Gastroesophageal sphincter (tissue), 4 donors: Measurements from ENCODE around the gene PLK3. TPM values are rescaled to one million over a fixed set of nuclear protein-coding genes. Genes with fewer than 3 reads are reported as not detected.
"Not testable (repeated sequence)": the region's sequence is repeated elsewhere in the genome, so short reads cannot be mapped to it uniquely, and the experiment has no call there.

Experiments used
- ATAC-seq: fragments of 150-250 bp; one replicate; pipeline ENCODE4 v1.9.1; 2016; ENCODE audit warnings: mild to moderate bottlenecking, moderate library complexity
- H3K27ac ChIP-seq, 4 donors: fragments of 200-600 bp; sonication (generic) in 3 of 4; 1 replicate in 3 of 4; 2 replicates in 1 of 4; pipeline ENCODE4 v1.5.1; 2016 to 2019
- H3K27me3 ChIP-seq: fragments of 200-600 bp; sonication (generic); one replicate; pipeline ENCODE4 v1.5.1; 2019
- H3K36me3 ChIP-seq, 2 donors: fragments of 200-600 bp; sonication (generic); one replicate each; pipeline ENCODE4 v1.5.1; 2019; ENCODE audit warnings: control low read depth in 1 of 2
- H3K4me1 ChIP-seq, 3 donors: fragments of 200-600 bp; sonication (generic); 1 replicate in 2 of 3; 2 replicates in 1 of 3; pipeline ENCODE4 v1.5.1; 2016 to 2019; ENCODE audit warnings: control low read depth in 2 of 3
- H3K4me3 ChIP-seq, 2 donors: fragments of 200-600 bp; sonication (generic); one replicate each; pipeline ENCODE4 v1.5.1; 2019; ENCODE audit warnings: mild to moderate bottlenecking in 1 of 2, moderate library complexity in 1 of 2
- H3K9me3 ChIP-seq, 3 donors: fragments of 200-600 bp; sonication (generic); one replicate each; pipeline ENCODE4 v1.5.1; 2017 to 2019; ENCODE audit warnings: control low read depth in 2 of 3
- EP300 ChIP-seq: sonication (generic); formaldehyde crosslinking; IDR thresholded peaks from one replicate; pipeline ENCODE4 v1.6.1; 2017; ENCODE audit warnings: antibody characterized with exemption, mild to moderate bottlenecking
- POLR2A ChIP-seq, 2 donors: fragments of 450-650 bp; IDR thresholded peaks; one replicate each; pipeline ENCODE4 v1.6.1; 2017; ENCODE audit warnings: antibody characterized with exemption in 2 of 2, mild to moderate bottlenecking in 2 of 2, moderate library complexity in 1 of 2
- POLR2AphosphoS5 ChIP-seq: sonication (generic); formaldehyde crosslinking; IDR thresholded peaks from one replicate; pipeline ENCODE4 v1.6.1; 2017; ENCODE audit warnings: antibody characterized with exemption
- WGBS, 2 donors: methylation state at CpG; one replicate each; pipeline ENCODE4 v1.1.5; 2018; ENCODE audit warnings: low coverage in 1 of 2; 5-methylcytosine and 5-hydroxymethylcytosine counted together
- total RNA-seq, 4 donors: library from RNA; depleted of rRNA; stranded (reverse); fragments of >200 nt; gene quantifications; one replicate each; pipeline ENCODE4 v1.1.0, GENCODE V29; 2016
- TF ChIP-seq, protein P1 (sequence below), 4 experiments: fragments of 200-600 bp in 2 of 4; fragments of 450-650 bp in 2 of 4; sonication (generic) in 1 of 4; IDR thresholded peaks; one replicate each; pipeline ENCODE4 v1.5.1; 2017 to 2019; ENCODE audit warnings: antibody characterized with exemption in 4 of 4, mild to moderate bottlenecking in 2 of 4, moderate library complexity in 2 of 4

The PLK3 gene
- total RNA-seq, 4 donors from 2014 or later = 9.4 to 31.2 (median 12.0) TPM

DNA sequence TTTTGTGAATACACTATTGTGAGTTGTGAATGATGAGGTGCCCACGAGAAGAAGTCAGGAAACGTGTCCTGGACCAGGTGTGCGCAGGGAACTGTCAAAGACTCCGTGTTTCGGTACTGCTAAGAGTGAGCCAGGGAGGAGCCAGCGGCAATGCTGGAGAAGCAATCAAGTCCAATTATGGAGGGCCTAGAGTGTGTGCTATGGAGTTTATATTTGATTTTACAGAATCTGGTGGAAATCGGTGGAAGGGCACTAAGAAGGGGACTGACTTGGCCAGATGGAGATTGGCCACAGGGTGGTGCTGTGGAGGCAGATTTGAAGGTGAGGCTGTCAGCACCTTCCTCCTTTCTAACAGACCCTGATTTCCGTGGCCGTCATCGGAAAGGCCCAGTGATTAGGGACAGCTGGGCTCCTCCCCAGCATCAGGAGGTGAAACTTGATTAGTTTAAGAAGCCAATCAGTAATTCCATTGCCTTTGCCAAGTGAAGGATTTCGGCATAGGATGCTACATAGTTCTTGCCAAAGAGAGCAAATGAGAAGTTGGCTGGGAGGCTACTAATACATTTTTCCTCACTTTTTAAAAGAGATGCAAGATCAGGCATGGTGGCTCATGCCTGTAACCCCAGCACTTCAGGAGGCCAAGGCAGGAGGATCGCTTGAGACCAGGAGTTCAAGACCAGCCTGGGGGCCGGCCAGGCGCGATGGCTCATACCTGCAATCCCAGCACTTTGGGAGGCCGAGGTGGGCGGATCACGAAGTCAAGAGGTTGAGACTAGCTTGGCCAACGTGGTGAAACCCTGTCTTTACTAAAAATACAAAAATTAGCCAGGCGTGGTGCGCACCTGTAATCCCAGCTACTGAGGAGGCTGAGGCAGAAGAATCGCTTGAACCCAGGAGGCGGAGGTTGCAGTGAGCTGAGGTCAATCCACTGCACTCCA lies 35.8 kb downstream of the PLK3 start:
- Histone ChIP-seq H3K27me3 (no peaks in the 10 kb centered on the region), H3K36me3 (no peaks in the 10 kb centered on the region), H3K27ac (peak overlapping the region in 1 of 4 donors; percentile 7), H3K4me1 (peaks cover 0 to 10% (median 0%) of the 10 kb centered on the region in 3 donors), H3K9me3 (no peaks in the 10 kb centered on the region), H3K4me3 (no peak overlapping the region)
- TF ChIP-seq POLR2A (IDR thresholded peaks at IDR 0.05) = no peak
- TF ChIP-seq, protein P1, sequence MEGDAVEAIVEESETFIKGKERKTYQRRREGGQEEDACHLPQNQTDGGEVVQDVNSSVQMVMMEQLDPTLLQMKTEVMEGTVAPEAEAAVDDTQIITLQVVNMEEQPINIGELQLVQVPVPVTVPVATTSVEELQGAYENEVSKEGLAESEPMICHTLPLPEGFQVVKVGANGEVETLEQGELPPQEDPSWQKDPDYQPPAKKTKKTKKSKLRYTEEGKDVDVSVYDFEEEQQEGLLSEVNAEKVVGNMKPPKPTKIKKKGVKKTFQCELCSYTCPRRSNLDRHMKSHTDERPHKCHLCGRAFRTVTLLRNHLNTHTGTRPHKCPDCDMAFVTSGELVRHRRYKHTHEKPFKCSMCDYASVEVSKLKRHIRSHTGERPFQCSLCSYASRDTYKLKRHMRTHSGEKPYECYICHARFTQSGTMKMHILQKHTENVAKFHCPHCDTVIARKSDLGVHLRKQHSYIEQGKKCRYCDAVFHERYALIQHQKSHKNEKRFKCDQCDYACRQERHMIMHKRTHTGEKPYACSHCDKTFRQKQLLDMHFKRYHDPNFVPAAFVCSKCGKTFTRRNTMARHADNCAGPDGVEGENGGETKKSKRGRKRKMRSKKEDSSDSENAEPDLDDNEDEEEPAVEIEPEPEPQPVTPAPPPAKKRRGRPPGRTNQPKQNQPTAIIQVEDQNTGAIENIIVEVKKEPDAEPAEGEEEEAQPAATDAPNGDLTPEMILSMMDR (IDR thresholded peaks at IDR 0.05) = peak in 3 of 4 experiments; percentile 73 to 82 (median 81)
- ATAC-seq = peak; percentile 85
- WGBS, 2 donors = 36 to 63% methylated on average over 11 to 23 of the region's 23 CpGs

DNA sequence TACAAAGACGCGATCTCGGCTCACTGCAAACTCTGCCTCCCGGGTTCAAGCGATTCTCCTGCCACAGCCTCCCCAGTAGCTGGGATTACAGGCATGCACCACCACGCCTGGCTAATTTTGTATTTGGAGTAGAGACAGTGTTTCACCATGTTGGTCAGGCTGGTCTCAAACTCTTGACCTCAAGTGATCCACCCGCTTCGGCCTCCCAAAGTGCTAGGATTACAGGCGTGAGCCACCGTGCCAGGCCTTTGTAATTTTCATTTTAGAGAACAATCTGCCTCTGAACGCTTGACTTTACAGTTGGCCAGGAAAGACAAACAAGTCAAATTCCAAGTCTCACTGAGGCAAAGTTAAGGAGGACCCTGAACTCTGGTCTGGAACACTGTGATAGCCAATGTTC lies 38.1 kb downstream of the PLK3 start:
- WGBS, 2 donors = 87 to 91% methylated on average over 5 to 7 of the region's 11 CpGs
- not testable (repeated sequence) for H3K27ac ChIP-seq, ATAC-seq, H3K27me3 ChIP-seq, H3K9me3 ChIP-seq, H3K36me3 ChIP-seq, H3K4me3 ChIP-seq
- peaks cover 0 to 26% (median 5%) of the 10 kb centered on the region in 3 donors for H3K4me1 ChIP-seq

DNA sequence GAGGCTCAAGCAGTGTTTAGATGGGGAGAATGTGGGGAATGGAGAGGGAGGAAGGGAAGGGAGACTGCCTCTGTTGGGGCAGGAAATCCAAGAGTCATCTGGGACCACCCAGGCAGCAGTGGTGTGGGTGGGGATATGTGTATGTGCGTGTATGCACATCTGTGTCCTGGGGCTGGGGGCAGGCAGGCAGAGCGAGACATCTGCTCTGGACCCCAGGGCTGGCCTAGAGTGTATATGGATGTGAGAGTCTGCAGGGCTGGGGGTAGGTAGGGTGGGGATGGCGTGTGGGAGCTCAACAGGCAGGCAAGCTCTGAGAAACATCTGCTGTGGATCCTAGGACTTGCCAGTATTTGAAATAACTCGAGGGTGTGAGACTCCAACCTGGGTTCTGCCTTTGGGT lies 39.4 kb downstream of the PLK3 start:
- Histone ChIP-seq H3K27ac (no peak overlapping the region), H3K27me3 (no peaks in the 10 kb centered on the region), H3K36me3 (no peaks in the 10 kb centered on the region), H3K9me3 (no peaks in the 10 kb centered on the region), H3K4me1 (peaks cover 0 to 32% (median 8%) of the 10 kb centered on the region in 3 donors), H3K4me3 (no peak overlapping the region)
- 58 to 84% methylated on average over 3 to 4 of the region's 4 CpGs for WGBS, 2 donors
- TF ChIP-seq, protein P1 (IDR thresholded peaks at IDR 0.05) = no peak
- TF ChIP-seq POLR2AphosphoS5 = no peak
- TF ChIP-seq POLR2A (IDR thresholded peaks at IDR 0.05) = no peak
- no peak for TF ChIP-seq EP300
- ATAC-seq = no peak

DNA sequence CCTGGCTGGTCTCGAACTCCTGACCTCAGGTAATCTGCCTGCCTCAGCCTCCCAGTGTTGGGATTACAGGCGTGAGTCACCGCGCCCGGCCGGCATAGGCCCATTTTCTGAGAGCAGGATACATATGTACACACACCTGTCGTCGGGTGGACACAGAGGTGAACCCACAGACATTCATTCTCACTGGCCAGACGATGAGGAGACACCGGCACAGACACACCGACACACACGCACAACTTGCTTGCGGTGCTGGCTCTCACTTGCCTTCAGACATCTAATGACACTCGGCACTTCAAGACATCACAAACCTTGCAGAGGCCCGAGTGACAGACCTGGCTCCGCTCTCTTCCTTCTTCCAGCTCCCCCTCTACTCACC lies 42.3 kb downstream of the PLK3 start:
- ATAC-seq = peak; percentile 18
- peak overlapping the region; percentile 32 to 71 for H3K4me3 ChIP-seq
- WGBS, 2 donors = 0% methylated on average over 1 of the region's 16 CpGs; no CpG with 5 or more reads in 1 of the 2 donors
- TF ChIP-seq POLR2A (IDR thresholded peaks at IDR 0.05) = no peak
- no peak for TF ChIP-seq EP300
- TF ChIP-seq, protein P1 (IDR thresholded peaks at IDR 0.05) = no peak
- no peak for TF ChIP-seq POLR2AphosphoS5
- no peaks in the 10 kb centered on the region for H3K9me3 ChIP-seq
- H3K36me3 ChIP-seq = no peaks in the 10 kb centered on the region
- H3K27me3 ChIP-seq = no peaks in the 10 kb centered on the region
- peaks cover 0 to 22% (median 8%) of the 10 kb centered on the region in 3 donors for H3K4me1 ChIP-seq
- H3K27ac ChIP-seq = peak overlapping the region in 3 of 4 donors; percentile 80 to 85 (median 83)

DNA sequence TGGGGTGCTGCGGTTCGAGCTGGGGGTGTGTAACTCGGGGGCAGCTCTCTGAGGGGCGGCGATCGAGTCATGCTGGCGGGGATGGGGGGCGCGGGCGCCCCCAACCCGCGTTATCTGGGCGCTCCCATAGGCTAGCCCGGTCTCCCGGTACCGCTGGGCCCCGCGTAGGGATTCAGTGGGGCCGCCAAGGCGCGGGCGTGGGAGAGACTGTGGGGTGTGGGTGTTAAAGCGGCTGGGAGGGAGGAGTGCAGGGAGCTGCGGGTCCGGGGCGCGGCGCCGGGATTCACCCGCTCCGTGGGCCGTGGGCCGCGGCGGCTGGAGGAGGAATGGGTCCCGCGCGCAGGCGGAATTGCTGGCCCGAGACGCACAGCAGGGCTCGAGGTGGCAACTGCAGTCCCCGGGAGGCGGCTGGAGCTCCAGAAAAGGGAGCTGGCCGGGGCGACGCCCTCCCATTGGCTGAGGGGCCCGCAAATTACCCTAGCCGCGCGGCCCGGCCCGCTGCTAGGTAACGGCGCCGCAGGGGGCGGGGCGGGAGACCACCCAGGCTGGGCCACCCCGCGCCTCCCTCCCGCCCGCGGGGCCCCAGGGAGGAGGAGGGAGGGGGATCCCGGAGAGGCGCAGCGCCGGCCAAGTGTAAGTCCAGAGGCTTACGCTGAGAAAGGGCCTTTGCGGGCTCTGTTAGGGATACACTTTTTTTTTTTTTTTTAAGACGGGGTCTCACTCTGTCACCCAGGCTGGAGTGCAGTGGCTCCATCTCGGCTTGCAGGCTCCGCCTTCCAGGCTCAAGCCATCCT lies 42.9 kb downstream of the PLK3 start, which contains the start of gene PTCH2:
TSS of gene PTCH2 (minus strand) at position 392 of the 794 bp plus-strand sequence. CDS start at position 71, 321 bp downstream.
- Histone ChIP-seq H3K27me3 (no peaks in the 10 kb centered on the region), H3K36me3 (no peaks in the 10 kb centered on the region), H3K4me1 (peaks cover 0 to 23% (median 8%) of the 10 kb centered on the region in 3 donors), H3K4me3 (peak within 1 kb of the TSS; percentile 32 to 71), H3K9me3 (no peaks in the 10 kb centered on the region), H3K27ac (peak within 1 kb of the TSS in 3 of 4 donors; percentile 80 to 85 (median 83))
- WGBS, 2 donors = 0 to 2% methylated on average over 1 to 21 of the region's 72 CpGs
- no peak for TF ChIP-seq POLR2AphosphoS5
- peak in 1 of 2 donors; percentile 22 for TF ChIP-seq POLR2A (IDR thresholded peaks at IDR 0.05)
- peak; percentile 93 for ATAC-seq
